ENCODE data around the gene KIFC3.

Gene KIFC3

DNA sequence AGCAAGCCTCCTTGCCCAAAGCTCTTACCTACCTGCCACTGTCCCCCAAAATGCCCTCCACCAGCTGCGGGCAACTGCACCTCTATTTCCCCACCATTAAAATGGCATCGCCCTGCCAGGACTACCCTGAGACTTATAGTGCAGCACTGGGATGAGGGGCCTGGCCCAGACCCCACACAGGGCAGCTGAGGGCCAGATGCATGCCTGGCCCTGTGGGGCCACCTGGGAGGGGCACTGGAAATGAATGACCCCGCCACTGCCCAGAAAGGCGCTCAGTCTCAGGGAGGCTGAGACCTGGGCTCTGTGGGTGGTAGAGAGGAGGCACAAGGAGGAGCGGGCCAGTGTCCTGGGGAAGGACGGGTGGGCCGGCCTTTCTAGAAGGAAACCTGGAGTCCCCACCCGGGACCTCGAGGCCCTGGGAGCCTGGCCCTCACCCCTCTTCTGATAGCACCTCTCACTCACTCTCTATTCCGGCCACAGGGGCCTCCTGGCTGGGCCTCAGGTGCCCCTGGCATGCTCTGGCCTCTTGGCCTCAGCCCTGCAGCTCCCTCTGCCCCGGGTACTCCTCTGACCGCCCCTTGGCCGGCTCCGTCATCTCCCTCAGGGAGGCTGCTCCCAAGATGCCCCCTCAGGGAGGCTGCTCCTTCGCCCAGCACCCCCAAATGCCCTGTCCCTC lies 39.8 kb downstream of the KIFC3 start:
- DNase-seq: no peak

DNA sequence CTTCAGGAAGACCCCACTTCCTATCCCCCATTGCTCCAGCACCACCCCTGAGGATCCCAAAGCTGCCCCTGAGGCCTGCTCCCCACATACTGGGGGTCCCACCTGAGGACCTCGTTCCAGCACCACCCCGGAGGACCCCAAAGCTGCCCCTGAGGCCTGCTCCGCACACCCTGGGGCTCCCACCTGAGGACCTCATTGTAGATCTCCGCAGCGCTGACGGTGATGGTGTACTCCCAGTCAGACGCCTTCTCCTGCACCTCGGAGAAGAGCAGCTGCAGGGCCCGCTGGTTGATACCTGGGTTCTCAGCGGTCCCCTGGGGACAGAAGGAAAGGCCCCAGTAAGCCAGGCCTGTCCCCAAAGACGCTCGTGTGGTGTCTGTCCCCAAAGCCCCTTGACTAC lies 40.3 kb downstream of the KIFC3 start:
- no peak for DNase-seq

GRCh38 chr16:57761301-57761700 lies 41.0 kb downstream of the KIFC3 start:
- DNase-seq: no peak

GRCh38 chr16:57760357-57761160 lies 41.7 kb downstream of the KIFC3 start:
- DNase-seq: no peak

- DNase-seq: no peak
Measured at GRCh38 chr16:57759541-57760356, 42.5 kb downstream of the KIFC3 start.

- DNase-seq: no peak
Measured at GRCh38 chr16:57759131-57759530, 43.2 kb downstream of the KIFC3 start.

GRCh38 chr16:57758331-57759117 lies 43.8 kb downstream of the KIFC3 start:
- DNase-seq: no peak

GRCh38 chr16:57757883-57758282 lies 44.4 kb downstream of the KIFC3 start:
- DNase-seq: no peak

DNA sequence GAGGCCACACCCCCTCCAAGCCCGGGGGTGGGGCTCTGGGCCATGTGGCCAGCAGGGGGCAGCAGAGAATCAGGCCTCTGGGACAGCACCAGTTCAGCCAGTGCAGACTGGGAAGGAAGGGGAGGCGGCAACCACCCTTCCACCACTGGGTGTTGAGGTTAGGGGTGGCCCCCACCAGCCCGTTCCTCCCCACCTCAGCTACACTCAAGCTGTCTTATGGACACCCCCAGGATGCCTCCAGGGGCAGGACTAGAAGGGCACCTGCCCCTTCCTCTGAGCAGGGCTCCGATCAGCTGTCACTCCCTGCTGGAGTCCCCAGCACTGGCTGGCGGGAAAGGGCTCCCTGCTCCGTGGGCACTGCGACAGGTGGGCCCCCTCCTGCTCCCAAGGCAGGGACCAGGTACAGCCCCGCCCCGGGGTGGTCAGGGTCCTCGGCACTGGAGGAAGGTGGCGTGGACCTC lies 44.9 kb downstream of the KIFC3 start:
- peak; percentile 79 for DNase-seq

GRCh38 chr16:57756424-57757325 lies 45.6 kb downstream of the KIFC3 start:
- no peak for DNase-seq

GRCh38 chr16:57755726-57756423 lies 46.4 kb downstream of the KIFC3 start:
- no peak for DNase-seq

GRCh38 chr16:57755061-57755684 lies 47.1 kb downstream of the KIFC3 start:
- DNase-seq: no peak

DNA sequence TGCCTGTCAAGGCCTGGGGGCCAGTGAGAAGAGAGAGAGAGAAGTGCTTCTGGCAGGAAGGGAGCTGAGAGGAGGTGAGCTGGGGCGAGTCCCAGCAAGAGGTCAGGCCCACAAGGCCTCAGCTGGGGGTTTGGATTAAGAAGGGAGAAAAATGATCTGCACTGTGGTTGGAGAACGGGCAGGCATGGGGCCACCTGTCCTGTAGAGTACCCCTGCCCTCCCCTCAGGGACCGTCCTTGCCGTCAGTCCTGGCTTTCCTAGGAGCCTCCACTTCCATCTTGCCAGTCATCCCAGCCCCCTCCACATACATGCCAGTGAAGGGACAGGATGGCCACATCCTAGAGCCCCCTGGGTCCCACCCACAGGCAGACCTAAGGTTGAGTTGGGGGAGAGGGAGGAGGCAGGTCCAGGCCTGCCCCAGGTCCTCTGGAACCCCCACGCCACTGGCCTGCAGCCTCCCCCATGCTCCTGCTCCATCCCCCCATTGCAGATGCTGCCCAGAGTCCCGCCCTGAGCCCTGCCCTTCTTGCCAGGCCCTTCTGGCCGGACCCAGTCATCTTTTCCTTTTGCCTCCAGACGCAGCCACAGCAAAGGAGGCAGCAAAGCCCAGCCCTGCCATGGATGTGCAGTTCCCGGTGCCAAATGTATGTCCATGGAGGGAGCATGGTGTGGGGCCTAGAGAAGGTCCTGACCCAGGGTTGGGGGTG lies 47.8 kb downstream of the KIFC3 start:
- DNase-seq: no peak

GRCh38 chr16:57753448-57754353 lies 48.6 kb downstream of the KIFC3 start:
- no peak for DNase-seq

DNA sequence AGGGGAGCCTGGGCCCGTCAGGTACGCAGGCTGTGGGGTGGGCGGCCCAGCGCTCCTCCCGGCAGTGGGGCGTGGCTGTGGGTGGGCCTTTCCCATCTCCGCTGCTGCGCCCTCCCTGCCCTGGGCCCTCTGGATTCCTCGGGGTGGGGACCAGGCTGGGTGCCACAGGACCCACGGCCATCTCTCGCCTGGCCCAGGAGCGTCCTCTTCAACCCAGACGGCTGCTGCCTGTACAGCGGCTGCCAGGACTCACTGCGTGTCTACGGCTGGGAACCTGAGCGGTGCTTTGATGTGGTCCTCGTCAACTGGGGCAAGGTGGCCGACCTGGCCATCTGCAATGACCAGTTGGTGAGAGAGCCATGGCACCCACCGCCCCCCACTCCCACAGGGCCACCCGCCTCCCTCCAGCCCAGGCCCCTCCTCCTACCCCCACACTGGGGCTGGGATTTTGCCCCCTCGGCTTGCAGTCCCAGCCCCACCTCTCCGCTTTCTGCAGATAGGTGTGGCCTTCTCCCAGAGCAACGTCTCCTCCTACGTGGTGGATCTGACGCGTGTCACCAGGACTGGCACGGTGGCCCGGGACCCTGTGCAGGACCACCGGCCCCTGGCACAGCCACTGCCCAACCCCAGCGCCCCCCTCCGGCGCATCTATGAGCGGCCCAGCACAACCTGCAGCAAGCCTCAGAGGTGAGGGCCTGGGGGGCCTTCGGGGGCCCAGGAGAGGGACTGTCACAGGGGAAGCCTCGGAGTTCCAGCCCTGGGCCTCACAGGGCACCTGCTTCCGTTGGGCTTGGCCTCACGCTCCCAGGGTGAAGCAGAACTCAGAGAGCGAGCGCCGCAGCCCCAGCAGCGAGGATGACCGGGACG lies 49.5 kb downstream of the KIFC3 start:
- no peak for DNase-seq

GRCh38 chr16:57752203-57752580 lies 50.1 kb downstream of the KIFC3 start:
- DNase-seq: no peak

DNA sequence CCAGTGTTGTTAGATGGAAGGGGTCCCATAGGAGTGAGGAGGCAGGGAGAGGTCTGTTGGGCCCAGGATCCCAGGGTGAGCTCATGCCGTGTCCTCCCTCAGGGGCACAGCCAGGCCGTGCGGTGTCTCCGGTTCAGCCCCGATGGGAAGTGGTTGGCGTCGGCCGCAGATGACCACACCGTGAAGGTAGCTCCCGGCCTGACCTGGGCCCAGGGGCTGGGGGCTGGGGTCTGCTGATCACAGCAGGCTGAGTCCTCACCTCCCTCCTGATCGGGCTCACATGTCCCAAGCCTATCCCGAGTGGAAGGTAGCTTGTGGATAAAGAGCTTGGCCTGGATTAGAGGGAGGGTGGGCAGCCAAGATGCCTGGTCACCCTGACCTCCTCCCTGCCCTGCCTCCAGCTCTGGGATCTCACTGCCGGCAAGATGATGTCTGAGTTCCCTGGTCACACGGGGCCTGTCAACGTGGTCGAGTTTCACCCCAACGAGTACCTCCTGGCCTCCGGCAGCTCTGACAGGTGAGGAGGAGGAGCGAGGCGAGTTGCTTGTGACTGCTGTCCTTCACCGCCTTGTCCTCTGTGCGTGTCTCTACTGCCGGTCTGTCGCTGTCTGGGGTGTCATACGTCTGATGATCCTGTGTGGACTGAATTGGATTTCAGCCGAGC lies 50.6 kb downstream of the KIFC3 start:
- no peak for DNase-seq

Measured in stimulated activated naive CD4-positive, alpha-beta T cell treated with Interleukin-2 at 50 U/mL for 16 hours (primary cell).